Progenitor cell of endocrine pancreas (in vitro differentiated cells): Measurements from ENCODE around the gene HADHA. TPM values are rescaled to one million over a fixed set of nuclear protein-coding genes. Genes with fewer than 3 reads are reported as not detected.
"Not testable (repeated sequence)": the region's sequence is repeated elsewhere in the genome, so short reads cannot be mapped to it uniquely, and the experiment has no call there.

ENCODE experiments used
- DNase-seq: peaks from one replicate; pipeline ENCODE4 v3.0.0; 2021; ENCODE audit warnings: low spot score; ENCODE audit not compliant: unreplicated experiment
- H3K27ac Mint-ChIP-seq: 2 replicates; pipeline ENCODE4 v1.8.0; 2021; ENCODE audit warnings: mild to moderate bottlenecking, moderate library complexity, mixed read lengths
- H3K27me3 Mint-ChIP-seq: 2 replicates; pipeline ENCODE4 v1.8.0; 2021; ENCODE audit warnings: mixed read lengths
- H3K36me3 Mint-ChIP-seq: 2 replicates; pipeline ENCODE4 v1.8.0; 2022; ENCODE audit warnings: mixed read lengths; ENCODE audit not compliant: insufficient read depth
- H3K4me1 Mint-ChIP-seq: 2 replicates; pipeline ENCODE4 v1.8.0; 2021; ENCODE audit warnings: low read depth, mixed read lengths
- H3K4me3 Mint-ChIP-seq: 2 replicates; pipeline ENCODE4 v1.8.0; 2021; ENCODE audit warnings: low read depth, mild to moderate bottlenecking, moderate library complexity, mixed read lengths
- H3K9me3 Mint-ChIP-seq: 2 replicates; pipeline ENCODE4 v1.8.0; 2021; ENCODE audit warnings: low read depth, mixed read lengths
- total RNA-seq: library from RNA; stranded (reverse); gene quantifications from 2 replicates; pipeline ENCODE4 v1.2.1, GENCODE V29; 2021
- TF ChIP-seq, protein P1 (sequence below): fragments of 200-600 bp; sonication (generic); IDR thresholded peaks from one replicate; pipeline ENCODE4 v1.5.0; 2021; ENCODE audit warnings: antibody characterized with exemption, mild to moderate bottlenecking; ENCODE audit not compliant: unreplicated experiment

HADHA gene
- total RNA-seq, 1 donor from 2014 or later = 111 TPM

- Mint-ChIP-seq H3K4me3 (no peak overlapping the region), H3K27ac (no peak overlapping the region), H3K36me3 (no peaks in the 10 kb centered on the region), H3K4me1 (peaks cover 6% of the 10 kb centered on the region), H3K9me3 (no peaks in the 10 kb centered on the region), H3K27me3 (peaks cover 38% of the 10 kb centered on the region)
- no peak for DNase-seq
- TF ChIP-seq, protein P1, sequence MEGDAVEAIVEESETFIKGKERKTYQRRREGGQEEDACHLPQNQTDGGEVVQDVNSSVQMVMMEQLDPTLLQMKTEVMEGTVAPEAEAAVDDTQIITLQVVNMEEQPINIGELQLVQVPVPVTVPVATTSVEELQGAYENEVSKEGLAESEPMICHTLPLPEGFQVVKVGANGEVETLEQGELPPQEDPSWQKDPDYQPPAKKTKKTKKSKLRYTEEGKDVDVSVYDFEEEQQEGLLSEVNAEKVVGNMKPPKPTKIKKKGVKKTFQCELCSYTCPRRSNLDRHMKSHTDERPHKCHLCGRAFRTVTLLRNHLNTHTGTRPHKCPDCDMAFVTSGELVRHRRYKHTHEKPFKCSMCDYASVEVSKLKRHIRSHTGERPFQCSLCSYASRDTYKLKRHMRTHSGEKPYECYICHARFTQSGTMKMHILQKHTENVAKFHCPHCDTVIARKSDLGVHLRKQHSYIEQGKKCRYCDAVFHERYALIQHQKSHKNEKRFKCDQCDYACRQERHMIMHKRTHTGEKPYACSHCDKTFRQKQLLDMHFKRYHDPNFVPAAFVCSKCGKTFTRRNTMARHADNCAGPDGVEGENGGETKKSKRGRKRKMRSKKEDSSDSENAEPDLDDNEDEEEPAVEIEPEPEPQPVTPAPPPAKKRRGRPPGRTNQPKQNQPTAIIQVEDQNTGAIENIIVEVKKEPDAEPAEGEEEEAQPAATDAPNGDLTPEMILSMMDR = no peak
Measured at GRCh38 chr2:26169681-26170414, 74.6 kb downstream of the HADHA start.

DNA sequence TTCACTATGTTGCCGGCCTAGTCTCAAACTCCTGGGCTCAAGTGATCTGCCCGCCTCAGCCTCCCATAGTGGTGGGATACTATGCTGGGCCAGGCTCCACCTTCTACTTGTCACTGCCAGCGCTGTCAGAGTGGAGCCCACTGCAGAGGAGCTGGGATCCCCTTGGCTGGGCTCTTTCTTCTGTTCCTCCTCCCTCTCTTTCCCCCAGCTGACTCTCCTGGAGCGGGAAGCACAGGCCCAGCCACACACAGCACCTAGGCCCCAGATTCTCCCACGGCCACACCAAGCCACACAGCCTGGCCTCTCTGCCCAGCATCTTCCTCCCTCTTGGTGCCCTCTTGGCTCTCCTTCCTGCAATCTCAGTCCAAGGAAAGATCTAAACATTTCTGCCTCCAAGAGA is 75.2 kb downstream of the HADHA start:
- no peak overlapping the region for H3K4me3 Mint-ChIP-seq
- no peak for DNase-seq
- no peak overlapping the region for H3K27ac Mint-ChIP-seq
- peaks cover 31% of the 10 kb centered on the region for H3K27me3 Mint-ChIP-seq
- TF ChIP-seq, protein P1 = no peak
- peaks cover 3% of the 10 kb centered on the region for H3K4me1 Mint-ChIP-seq
- H3K9me3 Mint-ChIP-seq = no peaks in the 10 kb centered on the region
- H3K36me3 Mint-ChIP-seq = no peaks in the 10 kb centered on the region

DNA sequence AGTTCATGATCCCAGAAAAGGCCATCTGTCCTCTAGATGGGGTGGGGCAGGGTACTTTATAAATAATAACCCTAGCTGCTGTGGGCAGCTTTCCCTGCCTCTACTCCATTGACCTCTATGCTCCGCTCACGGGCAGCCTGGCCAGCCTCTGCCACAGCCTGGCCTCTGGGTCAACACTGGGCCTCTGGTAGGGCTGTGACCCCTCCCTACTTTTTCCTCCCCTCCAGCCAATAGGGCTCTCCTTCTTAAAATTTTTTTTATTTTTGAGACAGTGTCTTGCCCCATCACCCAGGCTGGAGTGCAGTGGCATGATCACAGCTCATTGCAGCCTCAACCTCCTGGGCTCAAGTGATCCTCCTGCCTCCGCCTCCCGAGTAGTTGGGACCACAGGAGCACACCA is 75.6 kb downstream of the HADHA start:
- H3K36me3 Mint-ChIP-seq = no peaks in the 10 kb centered on the region
- no peak overlapping the region for H3K4me3 Mint-ChIP-seq
- no peak for DNase-seq
- TF ChIP-seq, protein P1 = no peak
- no peaks in the 10 kb centered on the region for H3K9me3 Mint-ChIP-seq
- H3K27me3 Mint-ChIP-seq = peaks cover 30% of the 10 kb centered on the region
- no peak overlapping the region for H3K27ac Mint-ChIP-seq
- H3K4me1 Mint-ChIP-seq = peaks cover 2% of the 10 kb centered on the region

GRCh38 chr2:26166541-26166940 is 77.9 kb downstream of the HADHA start:
- H3K9me3 Mint-ChIP-seq = not testable (repeated sequence)

DNA sequence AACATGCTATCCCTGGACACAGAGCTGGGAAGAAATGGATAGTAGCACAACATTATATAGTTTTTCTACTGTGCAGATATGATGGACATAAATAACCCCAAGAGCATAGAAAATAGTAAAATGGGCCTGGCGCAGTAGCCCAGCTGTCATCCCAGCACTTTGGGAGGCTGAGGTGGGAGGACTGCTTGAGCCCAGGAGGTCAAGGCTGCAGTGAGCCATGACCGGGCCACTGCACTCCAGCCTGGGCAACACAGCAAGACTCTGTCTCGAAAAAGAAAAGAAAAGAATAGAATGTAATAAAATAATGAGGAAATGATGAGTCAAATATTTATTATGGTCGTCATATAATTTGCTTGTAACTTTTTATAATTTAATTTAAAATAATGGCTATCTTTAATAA is 79.0 kb downstream of the HADHA start:
- TF ChIP-seq, protein P1 = no peak
- Mint-ChIP-seq H3K9me3 (no peaks in the 10 kb centered on the region), H3K27ac (no peak overlapping the region), H3K27me3 (peaks cover 11% of the 10 kb centered on the region), H3K4me1 (no peaks in the 10 kb centered on the region), H3K4me3 (no peak overlapping the region), H3K36me3 (no peaks in the 10 kb centered on the region)
- no peak for DNase-seq

More at GRCh38 chr2:26166541-26166940, 77.9 kb downstream of the HADHA start:
- not testable (repeated sequence) for H3K36me3 Mint-ChIP-seq, H3K4me3 Mint-ChIP-seq, H3K4me1 Mint-ChIP-seq, DNase-seq, H3K27ac Mint-ChIP-seq
- peaks cover 22% of the 10 kb centered on the region for H3K27me3 Mint-ChIP-seq

DNA sequence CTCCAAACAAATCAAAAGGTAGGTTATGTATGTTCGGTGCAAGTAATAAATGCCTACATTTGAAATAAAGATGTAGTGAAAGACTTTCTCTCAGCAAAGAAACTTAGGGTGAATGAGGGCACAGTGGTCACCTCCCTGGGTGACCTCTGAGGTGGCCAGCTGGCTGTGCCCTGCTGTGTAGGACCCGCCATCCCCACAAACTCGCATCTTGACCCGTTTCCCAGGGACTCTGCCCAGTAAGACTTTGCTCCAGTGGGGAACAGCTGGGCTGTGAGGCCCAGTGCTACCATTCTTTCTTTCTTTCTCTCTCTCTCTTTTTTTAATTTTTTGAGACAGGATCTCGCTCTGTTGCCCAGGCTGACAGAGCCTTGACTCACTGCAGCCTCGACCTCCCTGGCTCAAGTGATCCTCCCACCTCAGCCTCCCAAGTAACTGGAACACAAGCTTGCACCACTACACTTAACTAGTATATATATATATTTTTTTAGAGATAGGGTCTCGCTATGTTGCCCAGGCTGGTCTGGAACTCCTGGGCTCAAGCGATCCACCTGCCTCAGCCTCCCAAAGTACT is 79.7 kb downstream of the HADHA start:
- no peak for DNase-seq
- Mint-ChIP-seq H3K4me3 (no peak overlapping the region), H3K4me1 (no peaks in the 10 kb centered on the region), H3K27ac (no peak overlapping the region), H3K9me3 (no peaks in the 10 kb centered on the region), H3K27me3 (peaks cover 8% of the 10 kb centered on the region), H3K36me3 (no peaks in the 10 kb centered on the region)
- TF ChIP-seq, protein P1 = no peak
